Glutamatergic neuron (in vitro differentiated cells): ENCODE measurements around the gene TPRG1L. TPM values are rescaled to one million over a fixed set of nuclear protein-coding genes. Genes with fewer than 3 reads are reported as not detected.
A peak's percentile ranks its signal among the peaks of the same experiment; 100 is the strongest.

ENCODE experiments used
- DNase-seq: peaks from one replicate; pipeline ENCODE4 v3.0.0; 2022
- H3K27ac Mint-ChIP-seq: one replicate; pipeline ENCODE4 v1.8.0; 2020; ENCODE audit warnings: mild to moderate bottlenecking, mixed read lengths, inconsistent platforms; ENCODE audit not compliant: unreplicated experiment
- H3K27me3 Mint-ChIP-seq: one replicate; pipeline ENCODE4 v1.8.0; 2020; ENCODE audit warnings: mild to moderate bottlenecking, moderate library complexity, mixed read lengths, inconsistent platforms; ENCODE audit not compliant: unreplicated experiment
- H3K36me3 Mint-ChIP-seq: one replicate; pipeline ENCODE4 v1.8.0; 2020; ENCODE audit warnings: mild to moderate bottlenecking, mixed read lengths, inconsistent platforms; ENCODE audit not compliant: unreplicated experiment
- H3K4me1 Mint-ChIP-seq: one replicate; pipeline ENCODE4 v1.8.0; 2020; ENCODE audit warnings: mild to moderate bottlenecking, low read depth, mixed read lengths, inconsistent platforms; ENCODE audit not compliant: unreplicated experiment
- H3K4me3 Mint-ChIP-seq: one replicate; pipeline ENCODE4 v1.8.0; 2020; ENCODE audit warnings: mild to moderate bottlenecking, mixed read lengths, inconsistent platforms; ENCODE audit not compliant: unreplicated experiment
- H3K9me3 Mint-ChIP-seq: one replicate; pipeline ENCODE4 v1.8.0; 2020; ENCODE audit warnings: mild to moderate bottlenecking, moderate library complexity, mixed read lengths, inconsistent platforms; ENCODE audit not compliant: unreplicated experiment
- CTCF ChIP-seq: fragments of 200-600 bp; sonication (generic); IDR thresholded peaks from one replicate; pipeline ENCODE4 v1.5.0; 2021; ENCODE audit not compliant: partially characterized antibody, unreplicated experiment
- total RNA-seq: library from RNA; stranded (reverse); fragmentation: NEBNext Ultra II Directional; extraction: Animal tissue kit (Norgen Biotek cat#: 25700); gene quantifications from one replicate; pipeline ENCODE4 v1.2.1, GENCODE V29; 2021; ENCODE audit not compliant: unreplicated experiment

Gene TPRG1L
- total RNA-seq, 1 donor from 2014 or later = 43.1 TPM

DNA sequence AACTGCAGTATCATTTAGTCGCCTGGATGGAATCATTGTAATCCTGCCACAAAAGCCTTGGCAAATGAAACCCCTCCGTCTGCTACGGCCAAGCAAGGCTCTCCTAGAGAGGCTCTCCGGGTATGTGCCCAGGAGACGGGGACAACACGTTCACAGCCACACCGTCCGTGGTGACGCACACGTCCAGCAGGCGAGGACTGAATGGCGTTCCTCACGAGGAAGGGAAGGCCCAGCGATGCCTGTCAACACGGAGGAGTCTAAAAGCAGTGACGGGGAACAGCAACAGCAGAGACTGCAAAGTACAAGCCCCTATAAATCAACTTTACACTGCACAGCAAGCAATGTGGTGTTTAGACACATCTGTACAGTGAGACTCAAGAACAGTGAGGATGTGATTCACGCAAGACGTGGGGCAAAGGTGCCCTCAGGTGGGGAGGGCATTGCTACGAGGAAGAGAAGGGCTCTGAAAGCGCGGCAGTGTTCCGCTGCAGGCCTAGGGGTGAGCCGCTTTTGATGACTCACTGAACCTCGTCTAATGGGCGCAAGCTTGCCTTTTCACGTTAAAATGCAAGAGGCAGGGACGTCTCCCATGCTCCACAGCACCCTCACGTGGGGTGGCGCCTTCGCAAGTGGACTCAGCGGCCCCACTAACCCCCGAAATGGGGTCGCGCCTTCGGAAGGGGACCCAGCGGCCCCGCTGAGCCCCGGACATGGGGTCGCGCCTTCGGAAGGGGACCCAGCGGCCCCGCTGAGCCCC lies 18.3 kb downstream of the TPRG1L start:
- H3K27ac Mint-ChIP-seq = no peak overlapping the region
- H3K27me3 Mint-ChIP-seq = no peaks in the 10 kb centered on the region
- H3K9me3 Mint-ChIP-seq = no peaks in the 10 kb centered on the region
- no peak for TF ChIP-seq CTCF
- DNase-seq = peak; percentile 6
- peaks cover 5% of the 10 kb centered on the region for H3K36me3 Mint-ChIP-seq
- H3K4me1 Mint-ChIP-seq = peaks cover 1% of the 10 kb centered on the region
- no peak overlapping the region for H3K4me3 Mint-ChIP-seq

DNA sequence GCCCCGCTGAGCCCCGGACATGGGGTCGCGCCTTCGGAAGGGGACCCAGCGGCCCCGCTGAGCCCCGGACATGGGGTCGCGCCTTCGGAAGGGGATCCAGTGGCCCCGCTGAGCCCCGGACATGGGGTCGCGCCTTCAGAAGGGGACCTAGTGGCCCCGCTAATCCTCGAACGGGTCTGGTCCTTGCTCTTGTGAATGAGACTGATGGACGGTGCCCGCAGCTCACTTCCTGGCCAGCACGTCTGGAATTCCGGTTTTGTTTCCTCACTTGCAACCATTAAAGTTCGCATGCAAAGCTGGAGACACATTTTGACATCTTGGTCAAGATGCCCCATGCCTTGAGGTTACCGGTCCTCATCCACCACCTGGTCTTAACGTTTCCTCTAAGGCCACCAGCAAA lies 19.5 kb downstream of the TPRG1L start:
- Mint-ChIP-seq H3K4me3 (no peak overlapping the region), H3K36me3 (peaks cover 5% of the 10 kb centered on the region), H3K4me1 (peaks cover 4% of the 10 kb centered on the region), H3K27me3 (no peaks in the 10 kb centered on the region), H3K9me3 (no peaks in the 10 kb centered on the region), H3K27ac (no peak overlapping the region)
- DNase-seq = peak; percentile 6
- TF ChIP-seq CTCF = no peak

DNA sequence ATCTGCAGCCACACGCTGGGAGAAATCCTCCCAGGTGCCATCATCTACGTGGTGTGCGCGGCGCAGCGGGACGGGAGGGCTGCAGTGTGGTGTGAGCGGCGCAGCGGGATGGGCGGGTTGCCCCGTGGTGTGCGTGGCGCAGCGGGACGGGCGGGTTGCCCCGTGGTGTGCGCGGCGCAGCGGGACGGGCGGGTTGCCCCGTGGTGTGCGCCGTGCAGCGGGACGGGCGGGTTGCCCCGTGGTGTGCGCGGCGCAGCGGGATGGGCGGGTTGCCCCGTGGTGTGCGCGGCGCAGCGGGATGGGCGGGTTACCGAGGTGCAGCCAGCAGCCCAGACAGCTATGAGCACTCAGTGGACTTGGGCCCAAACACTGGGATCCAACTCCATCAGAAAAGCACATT lies 20.4 kb downstream of the TPRG1L start:
- no peak overlapping the region for H3K4me3 Mint-ChIP-seq
- no peak overlapping the region for H3K27ac Mint-ChIP-seq
- no peaks in the 10 kb centered on the region for H3K27me3 Mint-ChIP-seq
- H3K4me1 Mint-ChIP-seq = peaks cover 4% of the 10 kb centered on the region
- DNase-seq = peak; percentile 8
- peaks cover 5% of the 10 kb centered on the region for H3K36me3 Mint-ChIP-seq
- no peaks in the 10 kb centered on the region for H3K9me3 Mint-ChIP-seq
- no peak for TF ChIP-seq CTCF

DNA sequence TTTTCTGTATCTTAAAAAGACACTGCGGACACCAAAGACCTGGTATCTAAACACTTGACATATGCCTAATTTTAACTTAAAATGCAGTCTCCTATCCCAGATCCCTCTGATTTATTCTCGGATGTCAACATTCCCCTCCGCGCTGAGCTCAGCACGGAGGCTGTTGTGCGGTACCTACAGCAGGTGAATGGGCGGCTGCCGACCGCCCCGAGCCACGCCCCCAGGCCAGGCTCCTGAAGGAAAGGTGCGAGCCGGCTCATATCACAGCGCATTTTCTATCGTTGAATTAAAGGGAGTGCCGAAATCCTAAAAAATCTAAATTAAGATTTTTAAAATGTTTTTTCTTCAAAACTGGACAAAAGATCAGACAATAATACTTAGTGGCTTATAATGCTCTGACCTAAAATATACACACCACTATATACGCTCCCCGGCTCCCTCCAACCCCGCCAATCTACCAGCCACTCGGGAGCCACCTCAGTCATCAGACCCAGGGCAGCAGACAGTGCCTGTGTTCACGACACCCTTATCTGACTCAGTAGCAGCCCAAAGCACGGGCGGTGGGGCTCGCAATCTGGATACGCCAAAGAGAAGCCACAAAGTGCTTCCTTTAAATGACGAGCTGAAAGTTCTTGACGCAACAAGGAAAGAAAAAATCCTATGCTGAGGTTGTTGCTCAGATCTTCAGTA lies 21.0 kb downstream of the TPRG1L start:
- Mint-ChIP-seq H3K27me3 (peaks cover 2% of the 10 kb centered on the region), H3K27ac (no peak overlapping the region), H3K4me1 (peaks cover 4% of the 10 kb centered on the region), H3K36me3 (peaks cover 5% of the 10 kb centered on the region), H3K4me3 (no peak overlapping the region), H3K9me3 (peaks cover 2% of the 10 kb centered on the region)
- no peak for TF ChIP-seq CTCF
- DNase-seq = peak; percentile 9

- Mint-ChIP-seq H3K9me3 (peaks cover 2% of the 10 kb centered on the region), H3K4me3 (no peak overlapping the region), H3K4me1 (peaks cover 4% of the 10 kb centered on the region), H3K27ac (no peak overlapping the region), H3K36me3 (peaks cover 5% of the 10 kb centered on the region), H3K27me3 (peaks cover 2% of the 10 kb centered on the region)
- DNase-seq = peak; percentile 1
- TF ChIP-seq CTCF = no peak
These were observed 21.8 kb downstream of the TPRG1L start for GRCh38 chr1:3646596-3646995.
